GM21786 (cell line): ENCODE results near the gene DGKG.

Source experiments
- ATAC-seq: cut with Tn5 transposase; IDR thresholded peaks from one replicate; pipeline ENCODE4 v1.9.1; 2021; ENCODE audit not compliant: unreplicated experiment

The DGKG gene

DNA sequence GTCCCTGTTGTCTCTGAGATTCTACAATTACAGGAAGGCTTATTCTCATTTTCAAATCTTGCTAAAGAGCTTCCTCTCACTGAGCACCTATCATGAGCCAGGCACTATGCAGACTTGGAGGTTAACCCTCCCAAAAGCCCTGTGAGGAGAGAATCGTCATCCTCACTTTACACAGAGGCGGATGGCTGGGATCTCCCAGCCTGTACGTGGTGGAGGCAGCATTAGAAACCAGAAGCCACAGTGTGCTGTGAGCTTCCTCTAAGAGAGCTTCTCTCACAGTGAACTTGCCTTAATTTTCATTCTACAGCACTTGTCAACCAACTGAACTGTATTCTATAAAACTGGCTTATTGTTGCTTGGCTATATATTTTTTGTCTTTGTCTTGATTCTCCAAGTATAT lies 6.1 kb upstream of the DGKG start:
- ATAC-seq: no peak

DNA sequence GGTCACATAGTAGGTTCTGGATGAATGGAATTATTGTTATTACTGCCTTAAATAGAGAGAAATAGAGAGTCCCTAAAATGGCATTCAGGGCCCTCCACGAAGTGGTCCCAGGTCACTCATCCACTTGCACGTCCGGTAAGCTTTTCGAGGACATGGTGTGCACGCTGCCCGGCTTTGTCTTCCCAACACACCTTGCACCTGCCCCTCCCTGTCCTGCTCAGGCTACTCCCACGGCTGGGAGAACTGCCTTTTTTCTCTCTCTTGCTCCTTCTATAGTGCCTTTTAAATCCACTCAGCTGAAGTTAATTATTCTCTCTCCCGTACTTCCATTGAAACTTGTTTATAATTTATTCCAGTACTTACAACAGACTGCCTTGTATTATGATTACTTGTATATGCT lies 5.6 kb upstream of the DGKG start:
- ATAC-seq: no peak

DNA sequence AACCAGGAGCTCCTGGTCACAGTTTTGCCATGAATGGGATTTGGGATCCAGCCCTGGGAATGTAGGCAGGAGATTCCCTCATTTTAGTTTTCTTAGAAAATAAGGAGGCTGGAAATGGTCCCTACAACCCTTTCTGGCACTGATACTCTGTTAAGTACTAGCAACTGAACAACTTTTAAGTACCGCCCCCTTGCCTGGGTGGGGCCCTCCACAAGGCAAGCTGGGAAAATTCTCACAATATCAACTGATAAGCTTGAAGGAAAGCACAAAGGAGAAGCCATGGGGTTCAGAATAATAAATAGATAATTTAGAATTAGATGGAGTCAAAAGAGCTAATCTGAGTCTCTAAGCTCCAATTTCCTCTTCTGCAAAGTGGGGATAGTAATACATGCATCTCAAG lies 4.2 kb upstream of the DGKG start:
- no peak for ATAC-seq

DNA sequence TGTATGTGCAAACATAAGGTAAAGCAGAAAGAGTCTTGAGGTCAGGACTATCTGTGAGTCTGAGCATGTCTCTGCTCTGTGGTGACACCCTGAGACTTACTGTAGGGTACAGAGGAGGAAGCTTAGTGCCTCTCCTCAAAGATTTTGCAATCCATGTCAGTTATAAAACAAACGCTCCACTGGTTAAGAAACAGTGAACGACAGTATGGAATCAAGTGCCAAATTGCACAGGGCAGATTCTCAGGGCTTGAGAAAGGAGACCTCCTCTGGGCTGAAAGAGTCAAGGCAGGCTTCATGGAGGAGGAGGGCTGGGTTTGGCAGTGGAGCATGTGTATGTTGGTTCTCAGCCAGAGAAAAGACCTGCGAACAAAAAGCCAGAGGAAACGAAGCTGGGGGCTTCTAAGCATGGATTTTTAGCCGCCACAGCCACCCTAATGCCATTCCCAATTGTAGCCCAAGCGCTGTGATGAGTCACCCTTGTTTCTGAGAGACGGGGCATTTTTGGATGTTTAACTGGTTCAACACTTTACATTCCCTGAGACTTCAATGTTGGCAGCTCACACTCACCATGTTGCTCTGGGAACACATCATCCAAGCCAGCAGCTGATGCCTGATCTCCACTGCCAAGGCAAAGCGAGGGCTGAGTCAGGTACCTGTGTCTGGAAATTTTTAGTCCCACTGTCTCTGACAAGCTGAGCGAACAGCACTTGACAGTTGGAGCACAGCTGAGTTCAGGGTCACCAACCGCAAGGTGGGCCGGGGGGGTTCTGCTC lies 3.4 kb upstream of the DGKG start:
- no peak for ATAC-seq

DNA sequence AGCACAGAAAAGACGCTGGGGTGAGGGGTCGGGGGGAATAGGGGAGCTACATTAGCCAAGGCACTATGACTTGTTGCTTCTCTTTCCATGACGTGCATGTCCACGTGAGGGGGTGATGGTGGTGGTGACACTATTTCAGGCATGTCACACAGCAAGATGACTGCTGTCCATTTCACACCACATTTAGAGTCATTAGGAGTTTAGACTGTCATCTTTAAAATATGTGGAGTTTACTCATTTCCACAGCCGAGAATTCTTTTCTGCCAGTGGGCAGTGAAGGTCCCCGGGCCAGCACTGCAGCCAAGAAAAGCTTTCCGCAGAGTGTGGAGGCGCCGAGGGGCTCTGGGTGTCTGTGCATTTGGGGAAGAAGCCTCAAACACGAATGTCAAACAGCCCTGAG lies 954 bp upstream of the DGKG start:
- ATAC-seq: no peak

DNA sequence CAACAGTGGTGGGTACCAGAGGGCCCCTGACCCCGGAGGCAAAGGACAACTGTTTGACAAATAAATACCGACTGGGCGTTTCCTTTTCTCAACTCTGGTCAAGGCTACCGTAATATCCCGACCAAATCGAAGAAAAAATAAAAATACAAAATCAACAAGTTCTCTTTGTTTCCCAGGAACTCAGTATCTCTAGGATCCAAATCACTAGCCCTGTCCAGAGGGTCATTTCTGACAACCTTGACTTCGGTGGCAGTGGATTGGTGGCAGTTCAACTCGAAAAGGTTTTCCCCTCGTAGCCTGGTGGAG lies 456 bp upstream of the DGKG start:
- ATAC-seq: no peak

DNA sequence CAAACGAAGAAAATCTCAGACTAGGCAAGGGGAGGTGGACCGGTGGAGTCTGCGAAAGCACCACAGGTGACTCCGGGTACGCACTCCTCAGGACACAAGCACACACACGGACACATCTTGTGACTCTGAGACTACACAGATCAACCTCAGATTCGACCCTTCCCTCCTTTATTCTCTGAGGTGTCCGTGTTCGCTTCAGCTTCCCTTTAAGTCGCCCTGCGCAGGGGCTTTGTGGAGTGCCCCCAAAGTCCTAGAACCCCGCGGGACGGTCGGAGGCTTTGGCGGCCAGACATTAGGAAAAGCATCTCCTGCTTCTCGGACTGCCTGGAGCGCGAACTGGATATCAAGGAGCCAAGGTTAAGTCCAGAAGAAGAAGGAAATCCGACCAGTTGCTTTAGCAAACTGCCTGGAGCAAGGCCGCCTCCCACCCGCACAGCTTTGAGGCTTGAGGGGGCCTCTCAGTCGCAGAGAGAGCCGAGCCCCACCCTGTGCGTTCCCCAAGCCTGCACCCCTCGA lies 730 bp downstream of the DGKG start:
- ATAC-seq: no peak

DNA sequence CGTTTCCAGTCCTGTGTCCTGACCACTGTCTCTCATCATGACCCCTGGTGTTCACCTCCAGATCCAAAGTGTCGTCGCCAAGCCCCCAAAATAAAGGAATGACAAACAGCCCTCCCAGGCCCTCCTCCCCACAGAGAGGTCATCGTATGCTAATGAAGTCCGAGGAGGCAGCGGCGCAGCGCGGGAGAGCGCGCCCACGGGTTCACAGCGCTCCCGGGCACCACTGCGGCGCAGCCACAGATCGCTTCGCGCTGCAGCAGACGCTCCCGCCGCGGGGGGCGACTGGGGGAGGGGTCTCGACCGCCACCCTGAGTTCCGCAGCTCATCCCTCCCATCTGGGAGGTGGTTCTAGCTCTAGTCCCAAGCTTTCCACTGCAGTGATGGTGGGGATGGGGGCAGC lies 1.3 kb downstream of the DGKG start:
- ATAC-seq: no peak

DNA sequence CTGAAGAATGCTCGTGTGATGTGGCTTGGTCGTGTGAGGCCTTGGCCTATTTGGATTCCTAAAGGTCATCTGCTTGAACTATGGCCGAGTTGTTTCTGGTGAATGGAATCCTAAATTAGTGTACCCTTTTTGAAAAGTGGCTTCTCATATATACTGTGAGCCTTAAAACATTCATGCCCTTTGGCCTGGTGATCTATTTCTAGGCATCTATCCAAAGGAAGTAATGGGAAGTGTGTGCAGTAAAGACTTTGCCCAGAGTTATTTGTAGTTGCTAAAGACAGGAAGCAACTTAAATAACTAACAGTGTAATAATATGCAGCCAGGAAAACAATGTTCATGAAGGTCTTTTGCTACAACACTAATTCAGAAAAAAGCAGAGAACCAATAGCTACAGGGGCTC lies 3.0 kb downstream of the DGKG start:
- no peak for ATAC-seq

DNA sequence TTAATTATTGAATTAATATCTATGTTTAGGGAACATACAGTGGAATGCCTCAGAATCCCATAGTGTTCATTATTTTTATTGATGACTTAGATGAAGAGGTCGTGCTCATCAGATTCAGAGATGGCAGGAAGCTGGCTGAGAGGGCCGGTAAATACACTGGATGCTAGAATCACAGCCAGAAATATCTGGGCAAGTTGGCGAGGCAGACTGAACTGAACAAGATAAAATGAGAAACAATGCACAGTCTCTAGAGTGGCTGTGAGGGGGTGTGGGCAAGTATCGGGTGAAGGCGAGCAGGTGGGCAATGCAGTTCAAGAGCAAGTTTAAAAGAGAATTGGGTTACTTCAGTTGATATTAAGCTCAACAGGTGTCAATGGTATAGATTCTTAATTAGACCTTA lies 5.9 kb downstream of the DGKG start:
- ATAC-seq: no peak

DNA sequence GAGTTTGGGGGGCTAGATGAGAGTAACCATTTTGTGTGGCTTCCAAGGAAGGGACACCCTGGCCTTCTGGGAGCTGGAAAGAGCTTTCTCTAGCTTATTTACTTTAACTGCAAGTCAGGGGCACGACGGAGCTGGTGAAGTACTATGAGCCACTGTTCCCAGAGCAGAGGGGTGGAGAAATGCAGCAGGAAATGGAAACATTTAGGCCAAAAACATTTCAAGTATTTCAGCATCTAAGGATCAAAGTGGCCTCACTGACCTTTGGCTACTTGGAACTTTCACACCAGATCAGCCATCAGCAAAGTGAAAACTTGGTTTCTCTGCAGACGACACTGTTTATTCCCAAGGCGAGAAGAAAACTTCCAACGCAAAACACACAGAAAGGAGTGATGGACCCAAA lies 7.9 kb downstream of the DGKG start:
- no peak for ATAC-seq

DNA sequence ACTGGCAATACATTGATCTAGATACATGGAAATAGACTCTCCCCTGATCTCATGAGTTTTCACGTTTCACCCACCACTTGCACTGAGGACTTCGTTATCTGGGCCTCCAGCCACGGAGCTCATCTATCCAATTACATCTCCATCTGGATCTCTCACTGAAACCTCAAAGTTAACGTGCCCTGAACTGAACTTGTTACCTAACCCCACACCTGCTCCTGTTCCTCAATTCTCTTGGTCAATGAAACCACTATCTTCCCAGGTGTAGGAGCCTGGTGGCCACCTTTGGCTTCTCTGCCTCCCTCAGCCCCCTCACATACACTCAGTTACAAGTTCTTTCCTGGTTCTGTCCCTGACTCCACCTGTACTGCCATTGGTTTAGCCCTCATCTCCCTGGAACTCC lies 9.7 kb downstream of the DGKG start:
- no peak for ATAC-seq

DNA sequence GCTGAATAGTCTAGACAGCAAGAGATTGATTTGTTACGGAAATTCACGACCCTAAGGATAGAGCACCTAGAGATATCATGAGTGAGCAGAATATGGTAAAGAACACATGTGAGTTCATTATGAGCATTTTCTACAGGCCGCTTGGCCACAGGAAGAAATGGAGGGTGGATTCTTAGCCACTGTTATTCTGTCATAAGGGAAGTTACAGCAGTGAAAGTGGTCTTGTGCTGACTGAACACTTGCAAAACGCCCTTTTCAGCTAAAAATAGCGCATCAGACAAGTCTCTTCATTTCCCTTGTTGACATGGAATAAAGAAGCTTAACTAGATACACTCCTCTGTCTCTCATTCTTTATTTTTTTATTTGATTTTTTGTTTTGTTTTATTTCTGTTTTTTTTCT lies 19.8 kb downstream of the DGKG start:
- ATAC-seq: peak; percentile 45

DNA sequence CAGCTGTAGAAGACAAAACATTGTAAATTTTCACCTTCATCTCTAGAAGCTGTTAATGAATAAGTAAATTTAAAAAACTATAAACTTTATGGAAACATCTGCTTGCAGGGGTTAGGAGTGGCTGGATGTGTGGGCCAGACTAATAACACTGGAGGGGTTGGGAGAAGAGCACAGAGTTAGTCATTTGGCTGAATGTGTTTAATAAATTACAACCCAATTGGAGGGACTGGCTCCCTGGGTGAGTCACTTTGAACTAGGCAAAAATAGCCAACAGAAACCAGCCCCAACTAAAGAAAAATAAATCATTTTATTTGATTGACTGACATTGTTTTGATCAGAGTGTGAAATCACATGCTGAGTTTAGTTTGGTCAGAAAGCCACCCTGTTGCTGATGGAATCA lies 21.8 kb downstream of the DGKG start:
- ATAC-seq: no peak

DNA sequence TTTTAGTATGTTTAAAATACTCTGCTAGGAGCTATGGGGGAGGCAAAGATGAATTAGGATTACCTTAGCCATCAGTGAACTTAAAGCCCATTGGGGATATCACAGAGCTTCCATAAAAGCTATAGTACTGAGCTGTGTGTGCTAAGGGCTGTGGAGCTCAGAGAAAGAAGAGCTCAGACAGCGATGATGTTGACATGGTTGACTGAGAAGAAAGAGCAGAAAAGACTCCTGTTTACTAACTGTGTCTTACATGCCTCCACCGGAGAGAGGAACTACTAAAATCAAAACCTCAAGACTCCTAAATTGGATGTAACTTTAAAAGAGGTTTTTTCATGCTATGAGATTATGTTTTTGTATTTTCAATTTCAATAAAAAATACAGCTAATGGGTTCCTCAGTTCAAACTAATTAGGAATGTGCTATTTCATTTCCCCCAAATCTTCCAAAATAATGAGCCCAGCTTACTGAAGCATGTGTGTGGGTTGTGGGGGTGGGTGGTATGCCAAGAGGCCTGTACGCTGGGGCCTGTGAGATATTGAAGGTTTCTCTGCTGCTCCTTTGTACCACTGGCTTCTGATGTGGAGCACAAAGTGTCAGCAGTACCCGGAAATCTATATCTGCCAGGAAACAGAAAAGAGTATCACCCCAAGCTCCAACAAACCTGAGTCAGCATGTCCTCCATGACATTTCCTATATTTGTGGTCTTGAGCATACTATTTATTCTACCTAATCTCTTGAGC lies 22.7 kb downstream of the DGKG start:
- ATAC-seq: no peak

DNA sequence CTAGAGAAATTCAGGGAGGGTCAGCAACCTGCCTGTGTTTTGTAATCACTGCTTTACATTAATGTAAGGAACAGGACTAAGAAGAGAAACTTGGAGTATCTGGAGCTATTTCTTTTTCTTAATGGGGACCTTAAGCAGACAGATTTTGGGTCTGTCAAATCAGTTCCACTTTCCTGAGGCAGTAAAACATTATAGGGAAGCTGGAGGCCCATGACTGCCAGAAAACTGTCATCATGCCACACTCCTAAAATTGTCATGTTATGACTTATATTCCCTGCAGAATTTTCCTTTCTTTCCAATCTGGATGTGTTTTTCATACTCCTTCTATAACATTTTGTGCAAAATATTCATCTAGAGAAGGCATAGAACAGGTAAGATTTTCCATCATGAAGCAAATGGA lies 28.8 kb downstream of the DGKG start:
- no peak for ATAC-seq

DNA sequence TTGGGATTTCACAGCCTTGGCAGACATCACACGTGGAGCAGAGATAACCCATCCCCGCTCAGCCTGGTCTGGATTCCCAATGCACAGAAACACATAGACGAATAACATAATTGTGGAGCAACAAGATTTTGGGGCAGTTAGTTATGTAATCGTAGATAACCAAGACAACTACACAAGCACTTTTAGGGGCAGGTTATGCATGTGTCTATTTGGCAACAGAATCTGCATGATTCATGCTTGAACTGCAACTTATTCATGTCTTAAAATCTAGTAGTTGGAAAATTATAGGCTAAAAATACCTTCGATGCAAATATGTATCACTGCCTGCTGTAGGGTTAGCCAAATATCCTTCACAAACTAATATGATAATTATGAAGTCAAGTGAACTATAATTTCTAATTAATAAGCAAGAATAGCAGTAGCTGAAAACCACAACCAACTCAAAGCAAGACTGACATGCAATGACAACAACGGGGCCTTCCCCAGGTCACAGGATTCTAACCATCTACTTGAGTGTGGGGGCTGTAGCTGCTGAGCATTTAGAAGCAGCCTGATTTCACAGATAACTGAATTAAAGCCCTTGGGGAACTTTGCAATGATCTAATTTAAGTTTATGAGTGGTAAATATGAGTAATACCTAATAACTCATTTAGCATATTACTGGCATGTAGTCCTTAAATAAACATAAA lies 31.1 kb downstream of the DGKG start:
- ATAC-seq: no peak

DNA sequence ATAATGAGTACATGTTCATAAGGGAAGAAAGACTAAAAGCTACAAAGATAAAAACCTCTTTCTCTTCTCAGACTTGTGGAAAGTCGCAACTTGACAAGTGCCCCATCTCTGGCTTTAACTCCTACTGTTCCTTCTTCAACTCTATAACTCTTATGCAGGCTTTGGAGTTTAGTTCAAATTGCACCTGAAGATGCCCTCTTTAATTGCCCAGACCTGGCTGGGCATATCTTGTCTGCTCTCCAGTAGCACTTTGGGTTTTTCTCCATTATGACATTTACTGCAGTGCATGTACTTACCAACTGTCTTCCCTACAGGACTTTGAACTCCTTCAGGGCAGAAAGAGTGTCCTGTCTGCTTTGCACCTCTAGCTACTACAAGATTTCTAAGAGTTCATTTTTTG lies 32.4 kb downstream of the DGKG start:
- ATAC-seq: no peak

DNA sequence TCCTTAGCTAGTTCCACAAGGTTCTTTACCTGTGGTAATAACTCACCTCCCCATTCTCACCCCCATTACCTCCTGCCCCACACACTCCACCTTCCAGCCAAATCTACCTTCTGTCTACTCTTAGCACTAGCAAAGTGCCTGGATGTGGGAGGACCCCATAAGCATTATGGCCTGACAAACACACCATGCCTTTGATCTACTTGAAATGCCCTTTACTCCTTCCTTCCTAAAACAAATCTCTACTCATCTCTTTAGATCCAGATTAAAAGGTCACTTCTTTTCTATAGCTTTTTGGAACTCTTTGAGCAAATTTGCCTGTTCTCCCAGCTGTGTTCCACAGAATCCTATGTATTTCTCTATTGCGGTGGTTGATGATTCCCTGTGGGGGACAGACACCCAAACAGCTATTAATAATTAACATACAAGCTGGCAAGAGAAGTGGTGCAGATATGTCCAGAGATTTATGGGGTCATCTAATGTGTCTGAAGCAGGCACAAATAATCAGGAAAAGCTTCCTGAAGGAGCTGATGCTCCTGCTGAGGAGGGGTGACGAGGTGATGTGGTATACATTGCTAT lies 34.0 kb downstream of the DGKG start:
- ATAC-seq: no peak

DNA sequence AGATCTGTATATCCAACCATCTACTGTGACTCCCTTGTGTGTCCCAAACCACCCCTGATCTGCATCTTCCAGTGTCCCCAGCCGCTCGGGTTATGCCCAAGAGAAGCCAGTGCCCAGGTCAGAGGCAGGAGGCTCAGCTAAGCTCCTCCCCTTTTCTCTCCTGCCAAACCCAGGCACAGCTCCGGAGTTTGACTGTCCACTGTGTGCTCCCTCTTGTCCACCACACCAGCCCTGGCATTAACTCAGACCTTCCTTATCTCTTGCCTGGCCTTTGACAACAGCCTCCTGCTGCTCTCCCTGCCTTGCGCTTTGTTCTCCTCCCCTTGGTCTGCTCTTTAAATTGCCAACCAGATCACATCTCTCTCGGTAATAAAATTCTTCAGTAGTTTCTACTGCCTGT lies 39.3 kb downstream of the DGKG start:
- no peak for ATAC-seq

DNA sequence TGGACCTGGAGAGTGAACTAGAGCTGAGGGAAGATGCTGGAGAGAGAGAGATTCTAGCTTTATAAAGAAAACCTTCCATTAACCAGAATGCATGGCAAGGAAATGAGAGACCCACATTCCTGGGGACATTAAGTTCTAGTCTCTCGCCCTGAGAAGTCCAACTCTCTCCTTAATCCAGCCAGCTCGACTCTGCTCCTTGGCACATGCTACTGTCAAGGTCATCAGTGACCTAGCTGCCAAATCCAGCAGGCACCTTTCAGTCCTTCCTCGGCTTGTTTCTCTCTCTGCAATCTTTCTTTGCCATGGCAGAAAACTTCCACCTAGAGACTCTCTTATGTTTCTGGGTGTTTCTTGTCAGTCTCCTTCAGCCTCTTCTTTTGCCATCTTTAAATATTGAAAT lies 40.3 kb downstream of the DGKG start:
- no peak for ATAC-seq
